ENCODE data around the gene NEK10. TPM values are rescaled to one million over a fixed set of nuclear protein-coding genes. Genes with fewer than 3 reads are reported as not detected.
A peak's percentile ranks its signal among the peaks of the same experiment; 100 is the strongest.

NEK10 gene
- total and polyA plus RNA-seq, 2 of the 13 experiments (the other 11 are each of a cell fraction or from before 2014, with no cell fraction given) = 2.8 to 14.2 TPM

GRCh38 chr3:27360113-27361078 lies 8.8 kb downstream of the NEK10 start (continued):
- TF ChIP-seq ZGPAT (CRISPR knock-in tag; IDR thresholded peaks at IDR 0.05) (peak; percentile 100), ZNF850 (CRISPR knock-in tag; conservative IDR thresholded peaks at IDR 0.05) (no peak), ZC3H4 (CRISPR knock-in tag; IDR thresholded peaks at IDR 0.05; ENCODE audit: borderline replicate concordance) (no peak), RNF219 (CRISPR knock-in tag; IDR thresholded peaks at IDR 0.05) (no peak), NR2F2 (IDR thresholded peaks at IDR 0.05; ENCODE audit: borderline replicate concordance, low read depth) (peak; percentile 99), ZNF329 (CRISPR knock-in tag; IDR thresholded peaks at IDR 0.05; ENCODE audit: low read depth) (0 out of 2 replicates have a peak, but pooled peaks have one; percentile 43), SMAD1 (CRISPR knock-in tag; IDR thresholded peaks at IDR 0.05; ENCODE audit: borderline replicate concordance, low read depth) (no peak), ZNF773 (CRISPR knock-in tag; IDR thresholded peaks at IDR 0.05; ENCODE audit: borderline replicate concordance) (no peak), ZNF224 (CRISPR knock-in tag; IDR thresholded peaks at IDR 0.05) (no peak), ZNF577 (CRISPR knock-in tag; IDR thresholded peaks at IDR 0.05; ENCODE audit: borderline replicate concordance, low read depth) (no peak), ZNF34 (CRISPR knock-in tag; IDR thresholded peaks at IDR 0.05; ENCODE audit: borderline replicate concordance) (peak; percentile 59; the same call in 1 of the 2 replicates), GFI1 (CRISPR knock-in tag; IDR thresholded peaks at IDR 0.05; ENCODE audit: borderline replicate concordance) (peak; percentile 85), ZNF569 (CRISPR knock-in tag; IDR thresholded peaks at IDR 0.05; ENCODE audit: borderline replicate concordance) (peak; percentile 59; the same call in 1 of the 2 replicates), ZNF335 (CRISPR knock-in tag; IDR thresholded peaks at IDR 0.05) (peak; percentile 74; the same call in 1 of the 2 replicates), ZNF749 (CRISPR knock-in tag; IDR thresholded peaks at IDR 0.05; ENCODE audit: borderline replicate concordance) (no peak; the same call in 1 of the 2 replicates), FLYWCH1 (CRISPR knock-in tag; IDR thresholded peaks at IDR 0.05) (no peak), POLR2G (IDR thresholded peaks at IDR 0.05; ENCODE audit: low read depth, low read length) (peak; percentile 74), ZNF615 (CRISPR knock-in tag; IDR thresholded peaks at IDR 0.05; ENCODE audit: borderline replicate concordance) (no peak), CREB3 (CRISPR knock-in tag; IDR thresholded peaks at IDR 0.05) (no peak), SMARCC2 (IDR thresholded peaks at IDR 0.05) (no peak), ETS1 (CRISPR knock-in tag; IDR thresholded peaks at IDR 0.05) (no peak), ZNF768 (CRISPR knock-in tag; IDR thresholded peaks at IDR 0.05) (no peak), ZSCAN29 (CRISPR knock-in tag; conservative IDR thresholded peaks at IDR 0.05) (peak; percentile 25; the same call in 1 of the 2 replicates), PAX8 (CRISPR knock-in tag; IDR thresholded peaks at IDR 0.05; ENCODE audit: borderline replicate concordance) (no peak)

Measured in HepG2 (cell line).